Retinal pigment epithelial cell (primary cell): ENCODE results near the gene TDRD9.

Source experiments
- DNase-seq: peaks from one replicate; pipeline ENCODE4 v3.0.0-alpha.2; 2010; ENCODE audit warnings: low read depth
- H3K4me3 ChIP-seq: 2 replicates; pipeline ENCODE4 v1.5.1; 2011; ENCODE audit warnings: mild to moderate bottlenecking, low read length, control low read depth, moderate library complexity
- TF ChIP-seq, protein P1 (sequence below): conservative IDR thresholded peaks from 2 replicates; pipeline ENCODE4 v1.5.1; 2011; ENCODE audit warnings: low read depth, low read length, control low read depth, inconsistent platforms

The TDRD9 gene

DNA sequence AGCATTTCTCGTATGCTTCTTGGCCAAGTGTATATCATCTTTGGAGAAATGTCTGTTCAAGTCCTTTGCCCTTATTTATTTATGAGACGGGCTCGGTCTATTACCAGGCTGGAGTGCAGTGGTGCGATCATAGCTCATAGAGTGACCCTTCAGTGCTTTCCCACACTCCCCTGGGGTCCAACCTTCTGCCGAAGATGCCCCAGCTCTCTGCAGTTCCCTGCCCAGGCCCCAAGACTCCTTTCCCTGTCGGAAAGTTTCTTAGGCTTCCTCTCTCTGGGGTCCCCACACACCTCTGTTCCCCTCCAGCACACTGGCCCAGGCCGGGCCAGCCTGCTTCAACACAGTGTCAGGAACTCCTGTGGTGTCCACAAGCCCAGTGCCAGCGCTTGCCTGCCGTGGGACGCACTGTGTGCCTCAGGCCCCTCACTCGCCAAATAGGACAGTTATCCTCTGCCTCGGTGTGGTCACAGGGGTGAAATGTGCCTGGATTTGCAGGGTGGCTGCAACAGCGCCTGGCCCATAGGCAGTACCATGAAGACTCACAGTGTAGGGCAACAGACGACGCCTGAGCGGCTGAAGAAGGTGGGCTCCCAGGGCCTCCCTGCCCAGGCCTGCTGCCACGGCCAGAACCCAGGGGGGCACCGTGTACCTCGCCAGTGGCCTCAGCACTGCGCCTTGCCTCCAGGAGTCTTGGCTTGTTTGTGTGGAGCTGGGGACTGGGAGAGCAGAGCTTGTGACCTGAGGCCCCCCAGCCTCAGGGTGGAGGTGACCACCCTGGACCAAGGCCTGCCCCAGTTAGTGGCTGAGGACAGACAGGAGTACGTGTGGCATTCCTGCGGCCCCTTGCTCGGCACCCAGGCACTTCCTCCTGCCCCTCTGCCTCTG lies 152.4 kb downstream of the TDRD9 start:
- TF ChIP-seq, protein P1, sequence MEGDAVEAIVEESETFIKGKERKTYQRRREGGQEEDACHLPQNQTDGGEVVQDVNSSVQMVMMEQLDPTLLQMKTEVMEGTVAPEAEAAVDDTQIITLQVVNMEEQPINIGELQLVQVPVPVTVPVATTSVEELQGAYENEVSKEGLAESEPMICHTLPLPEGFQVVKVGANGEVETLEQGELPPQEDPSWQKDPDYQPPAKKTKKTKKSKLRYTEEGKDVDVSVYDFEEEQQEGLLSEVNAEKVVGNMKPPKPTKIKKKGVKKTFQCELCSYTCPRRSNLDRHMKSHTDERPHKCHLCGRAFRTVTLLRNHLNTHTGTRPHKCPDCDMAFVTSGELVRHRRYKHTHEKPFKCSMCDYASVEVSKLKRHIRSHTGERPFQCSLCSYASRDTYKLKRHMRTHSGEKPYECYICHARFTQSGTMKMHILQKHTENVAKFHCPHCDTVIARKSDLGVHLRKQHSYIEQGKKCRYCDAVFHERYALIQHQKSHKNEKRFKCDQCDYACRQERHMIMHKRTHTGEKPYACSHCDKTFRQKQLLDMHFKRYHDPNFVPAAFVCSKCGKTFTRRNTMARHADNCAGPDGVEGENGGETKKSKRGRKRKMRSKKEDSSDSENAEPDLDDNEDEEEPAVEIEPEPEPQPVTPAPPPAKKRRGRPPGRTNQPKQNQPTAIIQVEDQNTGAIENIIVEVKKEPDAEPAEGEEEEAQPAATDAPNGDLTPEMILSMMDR = no peak
- no peak for DNase-seq
- H3K4me3 ChIP-seq = no peak overlapping the region

DNA sequence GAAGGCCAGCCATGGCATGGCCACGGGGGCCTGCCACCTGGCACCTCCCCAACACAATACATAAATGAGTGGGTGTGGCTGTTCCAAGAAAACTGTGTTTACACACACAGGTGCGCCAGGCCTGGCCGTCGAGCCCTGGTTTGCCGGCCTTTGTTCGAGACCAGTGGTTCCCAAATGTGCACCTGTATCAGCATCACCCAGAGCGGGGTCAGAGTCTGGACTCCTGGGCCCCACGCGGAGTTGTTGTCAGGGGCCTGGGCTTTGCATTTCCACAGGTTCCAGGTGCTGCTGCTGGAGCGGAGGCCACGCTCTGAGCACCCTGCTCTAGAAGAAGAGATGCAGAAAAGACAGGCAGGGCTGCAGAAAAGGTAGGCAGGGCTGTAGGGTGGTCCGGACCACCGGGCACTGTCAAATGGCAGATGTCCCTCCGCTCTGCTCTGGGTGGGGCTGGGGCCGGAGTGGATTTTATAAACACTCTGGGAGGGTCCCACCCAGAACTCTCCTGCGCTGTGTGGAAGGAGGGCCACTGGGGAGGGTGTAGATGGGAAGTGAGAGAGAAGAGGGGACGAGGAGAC lies 153.1 kb downstream of the TDRD9 start:
- TF ChIP-seq, protein P1 = no peak
- H3K4me3 ChIP-seq = no peak overlapping the region
- DNase-seq = no peak

DNA sequence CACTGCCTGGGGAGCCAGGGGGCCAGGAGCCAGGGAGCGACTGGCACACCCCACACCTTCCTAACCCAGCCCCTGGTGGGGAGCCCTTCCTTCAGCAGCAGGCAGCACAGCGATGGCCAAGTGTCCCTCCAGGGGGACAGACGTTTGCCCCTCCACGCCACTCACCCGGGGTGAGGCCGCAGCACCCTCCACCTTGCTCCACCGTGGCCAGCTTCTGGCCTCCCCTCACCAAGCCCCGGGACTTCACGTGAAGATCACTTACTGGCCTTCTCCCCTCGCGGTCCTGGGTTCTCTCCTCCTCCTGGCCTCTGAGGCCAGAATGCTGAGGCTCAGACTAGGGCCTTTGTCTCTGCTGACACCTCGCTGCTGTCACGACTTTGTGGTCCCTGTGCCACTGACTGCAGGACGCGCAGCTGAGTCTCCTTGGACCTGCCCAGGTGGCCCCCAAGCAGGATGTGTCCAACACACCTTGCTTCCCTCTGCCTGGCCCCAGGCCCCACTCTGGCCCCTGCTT lies 153.8 kb downstream of the TDRD9 start:
- DNase-seq = no peak
- TF ChIP-seq, protein P1 = no peak

DNA sequence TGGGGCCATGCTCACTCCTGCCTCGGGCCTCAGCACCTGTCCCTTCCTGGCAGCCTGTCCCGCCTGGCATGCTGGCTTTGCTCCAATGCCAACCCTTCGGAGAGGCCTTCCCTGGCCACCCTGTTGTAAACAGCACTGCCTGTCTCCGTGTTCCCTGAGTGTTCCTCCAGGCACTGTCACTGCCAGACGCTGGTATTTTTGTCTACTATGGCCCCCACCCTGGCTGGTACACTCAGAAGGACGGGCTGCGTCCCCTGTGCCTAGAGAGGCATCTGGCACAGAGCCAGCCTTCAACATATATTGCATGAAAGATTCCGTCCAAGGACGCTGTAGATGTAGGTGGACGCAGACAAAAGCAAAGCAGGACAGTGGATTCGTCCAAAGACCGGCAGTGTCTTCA lies 154.6 kb downstream of the TDRD9 start:
- no peak for DNase-seq
- H3K4me3 ChIP-seq = no peak overlapping the region
- TF ChIP-seq, protein P1 = no peak

More for the DNA sequence above, 153.8 kb downstream of the TDRD9 start:
- no peak overlapping the region for H3K4me3 ChIP-seq

DNA sequence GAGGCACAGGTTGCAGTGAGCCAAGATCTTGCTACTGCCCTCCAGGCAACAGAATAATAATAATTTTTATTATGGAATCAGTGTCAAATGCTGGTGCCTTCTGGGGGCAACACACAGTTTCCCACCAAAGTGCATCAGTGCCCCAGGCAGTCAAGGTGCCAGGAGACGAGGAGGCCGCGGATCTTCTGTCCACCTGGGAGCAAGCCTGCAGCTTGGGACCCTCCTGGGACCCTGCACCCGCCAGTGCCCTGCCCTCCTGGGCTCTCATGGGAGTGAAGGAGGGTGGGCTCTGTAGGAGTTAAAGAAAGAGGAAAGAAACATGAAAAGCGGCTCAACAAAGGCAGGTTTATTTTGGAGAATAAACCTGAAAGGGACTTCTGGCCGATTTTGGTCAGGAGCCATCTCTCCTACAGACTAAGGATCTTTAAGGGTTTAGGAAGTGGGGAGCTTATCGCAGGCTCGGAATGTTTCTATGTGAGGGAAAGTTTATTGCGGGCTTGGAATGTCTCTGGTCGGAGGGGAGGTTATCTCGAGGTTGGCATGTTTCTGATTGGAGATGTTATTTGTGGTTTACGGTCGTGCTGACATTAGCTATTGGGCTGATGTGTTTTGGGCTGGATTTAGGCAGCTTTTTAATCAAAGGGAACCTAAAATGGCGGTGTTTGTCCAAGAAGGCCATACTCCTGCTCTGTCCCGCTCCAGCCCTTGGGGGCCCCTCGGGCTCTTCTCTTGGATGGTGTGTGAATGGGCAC lies 156.2 kb downstream of the TDRD9 start:
- DNase-seq = no peak
- H3K4me3 ChIP-seq = no peak overlapping the region
- TF ChIP-seq, protein P1 = no peak

DNA sequence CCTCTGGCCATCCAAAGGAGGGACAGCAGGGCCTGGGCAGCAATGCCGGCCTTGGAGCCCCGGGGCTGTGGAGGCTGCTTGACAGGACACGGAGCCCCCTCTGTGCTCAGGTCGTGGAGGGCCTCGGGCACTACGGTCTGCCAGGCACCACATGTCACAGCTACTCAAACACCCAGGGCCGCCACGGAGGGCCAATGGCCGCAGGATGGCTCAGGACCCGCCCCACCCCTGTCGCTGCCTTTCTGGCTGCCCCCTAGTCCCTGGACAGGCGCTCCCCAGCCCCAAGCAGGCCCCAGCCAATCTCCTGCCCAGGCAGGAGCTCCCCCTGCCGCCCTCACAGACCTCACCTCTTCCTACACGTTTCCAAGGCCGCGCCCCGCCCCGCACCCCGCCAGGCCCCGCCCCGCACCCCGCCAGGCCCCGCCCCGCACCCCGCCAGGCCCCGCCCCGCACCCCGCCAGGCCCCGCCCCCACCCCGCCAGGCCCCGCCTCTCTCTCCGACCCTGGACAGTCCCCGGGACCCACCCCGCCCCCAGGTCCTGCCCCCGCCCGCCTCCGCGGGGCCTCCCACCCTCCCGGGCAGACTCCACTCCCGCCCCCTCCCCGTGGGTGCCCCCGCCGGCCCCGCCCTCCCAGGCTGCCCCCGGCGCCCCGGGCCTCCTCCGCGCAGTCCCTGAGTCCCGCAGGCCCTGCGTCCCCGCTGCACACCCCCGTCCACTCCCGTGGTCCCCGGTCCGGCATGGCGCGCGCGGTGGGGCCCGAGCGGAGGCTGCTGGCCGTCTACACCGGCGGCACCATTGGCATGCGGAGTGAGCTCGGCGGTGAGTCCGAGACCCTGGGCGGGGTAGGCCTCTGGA lies 157.0 kb downstream of the TDRD9 start, which contains the start of gene ASPG:
Gene ASPG (plus strand): TSS at position 669 of the 857 bp plus-strand sequence. CDS start 71 bp downstream, at position 740.
- TF ChIP-seq, protein P1 = no peak
- no peak for DNase-seq

More for the DNA sequence above, 157.0 kb downstream of the TDRD9 start, which contains the start of gene ASPG:
- H3K4me3 ChIP-seq = no peak within 1 kb of the TSS
